Measurements from ENCODE around the gene UROC1.

Gene UROC1

GRCh38 chr3:126517291-126517951 lies at the start of gene UROC1:
Gene UROC1, minus strand, starts transcription at chr3:126517773. Its CDS starts 54 bp downstream, at chr3:126517719.
- no peak for DNase-seq

- DNase-seq: no peak
Measured at GRCh38 chr3:126562737-126563276, 45.2 kb upstream of the UROC1 start.

GRCh38 chr3:126558336-126559071 lies 40.9 kb upstream of the UROC1 start, which contains the start of gene C3orf22:
Gene C3orf22, minus strand, starts transcription at chr3:126558932. Its CDS starts 5,542 bp downstream, at chr3:126553390.
- no peak for DNase-seq

GRCh38 chr3:126557761-126558160 lies 40.2 kb upstream of the UROC1 start:
- no peak for DNase-seq

- no peak for DNase-seq
Measured at GRCh38 chr3:126557415-126557745, 39.8 kb upstream of the UROC1 start.

GRCh38 chr3:126556637-126557414 lies 39.3 kb upstream of the UROC1 start:
- no peak for DNase-seq

GRCh38 chr3:126555795-126556636 lies 38.4 kb upstream of the UROC1 start:
- DNase-seq: peak; percentile 1

DNA sequence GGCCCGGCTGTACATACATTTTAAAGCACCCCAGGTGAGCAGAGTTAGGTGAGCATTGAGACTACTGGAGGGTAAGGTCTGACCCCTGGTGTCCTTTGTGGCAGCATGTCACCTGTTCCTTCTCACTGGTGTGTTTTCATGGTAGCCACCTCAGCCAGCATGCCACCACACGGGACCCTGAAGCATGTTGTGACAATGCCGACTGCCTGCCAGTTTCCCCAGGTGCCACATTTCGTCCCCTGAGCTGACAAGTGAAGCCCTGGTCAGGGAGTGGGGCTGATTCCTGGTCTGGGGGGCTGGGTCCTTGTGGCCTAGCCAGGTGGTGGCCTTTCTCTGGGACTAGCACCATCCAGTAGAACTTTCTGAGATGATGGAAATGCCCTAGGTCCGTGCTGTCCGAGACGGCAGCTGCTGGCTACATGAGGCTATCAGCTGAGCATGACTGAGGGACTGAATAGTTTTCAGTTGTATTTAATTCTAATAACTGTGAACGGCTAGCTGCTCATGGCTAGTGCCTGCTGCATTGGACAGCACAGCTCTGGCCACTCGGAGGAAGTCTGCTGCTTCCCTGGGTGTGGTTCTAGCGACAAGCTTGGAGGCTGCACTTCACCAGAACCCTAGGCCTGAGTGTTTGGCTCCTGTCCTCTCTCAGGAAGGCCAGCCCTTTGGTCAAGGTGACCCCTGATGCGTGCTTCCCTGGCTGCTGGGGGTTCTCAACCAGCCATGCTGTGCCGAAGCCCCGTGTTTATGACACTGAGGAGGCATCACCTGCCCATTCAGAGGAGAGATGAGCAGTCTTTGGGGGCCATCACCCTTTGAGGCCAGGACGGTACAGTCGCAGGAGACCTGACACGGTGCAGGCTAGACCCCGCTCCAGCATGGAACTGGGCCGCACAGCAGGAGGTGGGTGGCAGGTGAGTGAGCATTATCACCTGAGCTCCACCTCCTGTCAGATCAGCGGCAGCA lies 37.3 kb upstream of the UROC1 start:
- DNase-seq: no peak

GRCh38 chr3:126553284-126554084 lies 35.9 kb upstream of the UROC1 start:
- peak; percentile 1 for DNase-seq

DNA sequence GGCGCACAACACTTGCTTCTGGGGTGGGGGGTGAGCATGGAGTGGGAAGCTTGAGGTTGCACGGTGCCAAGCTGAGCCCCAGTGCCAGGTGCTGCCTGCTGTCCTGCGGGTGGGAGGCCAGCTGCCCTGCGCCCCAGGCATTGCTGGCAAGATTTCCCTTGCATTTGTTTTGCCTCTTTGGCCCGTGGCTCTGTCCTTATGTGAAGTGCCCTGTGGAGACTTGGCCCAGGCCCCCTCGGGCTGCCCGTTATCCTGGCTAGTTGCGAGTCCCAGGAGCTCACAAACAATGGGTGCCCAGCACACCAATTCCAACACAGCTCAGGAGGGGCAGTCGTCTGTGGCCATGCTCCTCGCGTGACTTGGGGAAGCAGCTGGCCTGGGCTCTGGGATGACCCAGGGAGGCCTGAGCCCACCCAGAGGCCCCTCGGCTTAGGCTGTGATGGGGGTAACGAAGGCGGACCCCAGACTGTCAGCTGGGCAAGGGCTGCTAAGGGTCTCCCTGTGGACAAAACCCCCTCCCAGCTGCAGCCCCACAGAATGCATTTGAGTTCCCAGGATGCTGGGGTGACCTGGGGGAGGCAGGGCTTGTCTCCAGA lies 35.2 kb upstream of the UROC1 start:
- peak; percentile 3 for DNase-seq

- peak; percentile 5 for DNase-seq
Measured at GRCh38 chr3:126551839-126552687, 34.5 kb upstream of the UROC1 start.

GRCh38 chr3:126551121-126551838 lies 33.7 kb upstream of the UROC1 start:
- DNase-seq: no peak

DNA sequence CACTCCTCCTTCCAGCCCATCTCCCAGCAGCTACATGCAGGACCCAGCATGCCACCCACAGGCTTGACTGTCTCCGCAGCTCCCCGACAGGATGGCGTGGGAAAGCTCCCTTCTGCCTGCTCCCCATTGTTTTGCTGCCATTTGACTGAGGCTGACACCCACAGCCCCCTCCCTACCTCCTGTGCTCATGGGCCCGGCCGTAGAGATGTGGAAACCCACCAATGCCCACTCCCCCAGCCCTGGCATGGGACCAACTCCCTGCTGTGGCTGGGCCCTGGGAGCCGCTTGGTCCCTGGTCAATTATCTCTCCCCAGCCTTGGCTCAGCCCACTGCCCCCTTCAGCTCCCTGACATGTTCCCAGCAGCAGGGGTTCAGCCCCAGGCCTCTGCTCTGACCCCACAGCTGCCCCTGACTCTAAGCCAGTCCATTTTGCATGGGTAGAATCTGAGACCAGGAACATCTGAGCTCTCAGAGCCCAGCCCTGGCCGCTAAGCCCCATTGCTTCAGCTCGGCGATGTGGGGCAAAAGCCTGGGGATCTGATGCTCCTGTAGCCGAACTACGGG lies 33.0 kb upstream of the UROC1 start:
- DNase-seq: peak; percentile 53

- DNase-seq: no peak
Measured at GRCh38 chr3:126549861-126550487, 32.4 kb upstream of the UROC1 start.

GRCh38 chr3:126548556-126549466 lies 31.2 kb upstream of the UROC1 start:
- no peak for DNase-seq

GRCh38 chr3:126547721-126548120 lies 30.1 kb upstream of the UROC1 start:
- DNase-seq: no peak

Measured in retina (tissue), 1 donor.